HG03045 (cell line): ENCODE measurements around the gene PHC2.

ENCODE experiments used
- ATAC-seq: cut with Tn5 transposase; IDR thresholded peaks from one replicate; pipeline ENCODE4 v1.9.1; 2021; ENCODE audit warnings: mild to moderate bottlenecking, moderate library complexity; ENCODE audit not compliant: unreplicated experiment

The PHC2 gene

DNA sequence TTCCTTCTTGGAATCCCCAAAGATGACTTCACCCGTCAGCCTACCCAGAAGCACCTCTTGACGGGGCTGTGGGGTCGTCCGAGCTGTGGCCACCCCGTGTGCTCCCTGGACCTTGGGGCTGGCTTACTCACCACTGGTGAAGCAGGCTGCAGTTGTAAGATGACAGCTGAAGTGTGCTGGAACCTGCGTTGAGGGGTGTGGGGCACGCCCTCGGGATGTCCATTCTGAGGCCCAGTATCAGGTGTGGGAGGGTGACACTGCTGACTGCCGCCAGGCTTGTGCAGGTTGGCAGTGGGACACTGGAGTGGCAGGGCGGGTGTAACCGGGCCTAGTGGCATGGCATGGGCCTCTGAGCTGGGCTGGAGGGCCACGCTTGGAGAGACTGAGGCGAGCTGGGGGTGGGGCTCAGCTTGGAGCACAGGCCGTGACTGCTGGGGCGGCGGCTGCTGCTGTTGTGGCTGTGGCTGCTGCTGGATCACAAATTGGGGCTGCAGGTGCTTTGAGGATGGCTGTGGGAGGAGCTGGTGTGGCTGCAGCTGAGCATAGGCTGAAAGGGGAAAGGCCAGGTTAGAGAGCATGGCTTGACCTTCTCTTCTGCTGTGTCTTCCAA is 76.1 kb downstream of the PHC2 start:
- no peak for ATAC-seq

DNA sequence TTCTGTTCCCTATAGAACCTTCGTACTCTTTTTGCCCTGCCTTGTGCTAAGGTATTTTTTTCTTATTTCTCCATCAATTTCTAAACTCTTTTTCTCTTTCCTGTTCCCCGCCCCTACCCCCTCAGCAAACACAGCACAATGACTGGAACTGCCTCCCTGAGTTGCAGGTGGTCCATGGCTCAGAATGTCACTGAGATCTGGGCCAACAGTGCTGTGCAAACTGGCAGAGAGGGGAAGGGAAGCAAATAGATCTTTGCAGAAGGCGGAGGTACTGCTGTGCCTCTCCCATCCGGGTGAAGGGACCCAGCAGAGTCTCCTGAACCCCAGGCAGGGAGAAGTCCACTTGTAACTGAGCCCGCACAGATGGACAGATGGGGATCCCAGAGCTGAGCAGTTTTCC is 77.4 kb downstream of the PHC2 start:
- no peak for ATAC-seq

DNA sequence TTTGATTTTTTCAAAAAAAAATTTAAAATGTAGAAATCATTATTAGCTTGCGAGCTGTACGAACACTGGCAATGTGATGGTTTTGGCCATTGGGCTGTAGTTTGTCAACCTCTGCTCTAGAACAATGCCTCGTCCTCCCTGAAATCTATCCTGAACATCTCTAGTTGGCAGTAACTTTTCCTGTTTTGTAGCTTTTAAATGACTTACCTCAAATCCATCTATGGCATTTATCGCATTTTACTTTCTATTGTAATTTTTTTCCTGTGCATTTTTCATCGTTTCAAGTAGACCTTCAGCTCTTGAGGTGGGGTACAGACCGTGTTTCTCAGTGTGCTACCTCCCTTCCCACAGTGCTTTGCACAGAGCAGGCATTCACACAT is 79.6 kb downstream of the PHC2 start:
- no peak for ATAC-seq

DNA sequence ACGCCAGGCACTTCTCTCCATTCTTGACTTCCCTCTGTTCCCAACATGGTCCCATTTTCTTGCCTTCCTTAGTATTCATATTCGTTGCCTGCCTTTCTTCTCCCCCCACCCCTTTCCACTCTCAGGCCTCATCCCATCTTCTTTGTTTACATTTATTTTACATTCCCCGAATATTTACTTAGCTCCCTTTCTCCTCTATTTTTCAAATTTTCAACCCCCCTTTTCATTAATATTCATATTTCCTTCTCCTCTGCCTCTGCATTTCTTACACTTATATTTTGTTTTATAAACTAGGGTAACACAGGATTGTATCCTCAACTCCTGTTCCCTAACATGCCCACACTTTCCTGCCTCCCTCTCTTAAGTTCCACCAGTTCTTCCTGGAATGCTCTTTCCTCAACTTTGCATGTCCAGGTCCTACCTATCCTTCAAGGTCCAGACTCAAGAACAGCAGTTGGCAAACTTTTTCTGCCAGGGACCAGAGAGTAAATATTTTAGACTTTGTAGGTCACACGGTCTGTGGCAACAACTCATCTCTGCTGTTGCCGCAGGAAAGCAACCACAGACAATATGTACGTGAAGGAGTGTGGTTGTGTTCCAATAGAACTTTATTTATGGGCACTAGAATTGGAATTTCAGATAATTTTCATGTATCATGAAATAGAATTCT is 80.1 kb downstream of the PHC2 start:
- no peak for ATAC-seq

DNA sequence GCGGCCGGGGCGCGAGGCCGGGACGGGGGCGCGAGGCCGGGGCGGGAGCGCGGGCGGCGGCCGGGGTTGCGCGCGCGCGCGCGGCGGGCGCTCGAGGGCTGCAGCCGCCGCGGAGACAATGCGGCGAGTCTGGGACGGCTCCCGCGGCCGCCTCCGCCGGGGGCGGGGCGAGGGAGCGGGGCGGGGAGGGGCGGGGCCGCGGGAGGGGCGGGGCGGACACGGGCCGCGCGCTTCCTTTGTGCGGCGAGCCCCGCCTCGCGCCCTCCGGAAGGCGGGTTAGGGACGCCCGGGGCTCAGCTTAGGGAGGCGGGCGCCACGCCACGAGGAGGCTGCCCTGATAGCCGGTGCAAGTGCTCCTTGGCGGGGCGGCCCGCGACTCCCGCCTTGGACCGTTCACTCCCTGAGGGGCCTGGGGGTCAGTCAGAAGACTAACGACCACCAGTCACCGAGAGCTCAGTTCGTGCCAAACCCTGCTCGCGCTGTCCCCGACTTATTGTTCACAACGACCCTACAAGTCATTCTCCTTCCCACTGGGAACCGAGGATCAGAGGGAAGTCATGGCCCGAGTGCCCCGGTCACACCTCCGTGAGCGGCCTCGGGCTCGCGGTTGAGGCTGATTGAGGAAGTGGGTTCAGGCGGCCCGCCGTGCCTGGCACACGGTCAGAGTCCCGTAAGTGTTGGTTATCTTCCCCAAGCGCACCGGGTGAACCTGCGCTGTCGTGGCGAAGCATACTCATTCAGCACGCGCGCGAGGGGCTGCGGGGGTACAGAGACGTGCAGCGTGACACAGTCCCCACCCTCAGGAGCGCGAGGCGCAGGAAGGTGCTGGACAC is 80.9 kb downstream of the PHC2 start:
- peak; percentile 86 for ATAC-seq

DNA sequence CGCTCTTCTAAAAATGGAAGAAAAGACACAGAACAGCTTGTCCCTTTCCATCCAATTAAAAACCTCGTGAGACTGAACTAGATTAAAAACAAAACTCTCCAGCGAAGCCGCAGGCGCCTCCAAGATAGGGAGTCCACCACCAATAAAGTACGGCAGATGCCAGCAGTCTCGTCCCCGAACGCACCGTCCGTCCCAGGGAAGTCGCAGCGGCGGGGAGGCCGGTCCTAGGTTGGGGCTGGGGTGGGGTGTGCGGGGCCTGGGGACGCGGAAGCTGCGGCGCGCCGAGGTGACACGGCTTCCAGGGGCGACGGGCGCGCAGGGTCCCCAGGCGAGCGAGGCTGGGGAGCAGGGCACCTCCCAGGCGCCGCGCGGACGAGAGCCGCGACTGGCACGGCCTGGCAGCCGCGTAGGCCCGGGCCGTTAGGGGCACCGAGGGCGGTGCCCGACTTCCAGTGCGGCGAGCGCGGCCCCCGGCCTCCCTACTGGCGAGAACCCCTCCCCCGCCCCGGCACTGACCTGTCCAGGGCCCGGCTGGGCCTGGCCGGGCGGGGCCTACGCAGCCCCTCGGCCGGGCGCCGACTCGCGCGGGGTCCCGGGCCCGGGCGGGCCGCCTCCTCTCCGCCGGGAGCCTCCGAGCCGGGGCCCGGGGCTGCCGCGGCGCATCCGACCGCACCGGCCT is 81.7 kb downstream of the PHC2 start:
- ATAC-seq = peak; percentile 37

DNA sequence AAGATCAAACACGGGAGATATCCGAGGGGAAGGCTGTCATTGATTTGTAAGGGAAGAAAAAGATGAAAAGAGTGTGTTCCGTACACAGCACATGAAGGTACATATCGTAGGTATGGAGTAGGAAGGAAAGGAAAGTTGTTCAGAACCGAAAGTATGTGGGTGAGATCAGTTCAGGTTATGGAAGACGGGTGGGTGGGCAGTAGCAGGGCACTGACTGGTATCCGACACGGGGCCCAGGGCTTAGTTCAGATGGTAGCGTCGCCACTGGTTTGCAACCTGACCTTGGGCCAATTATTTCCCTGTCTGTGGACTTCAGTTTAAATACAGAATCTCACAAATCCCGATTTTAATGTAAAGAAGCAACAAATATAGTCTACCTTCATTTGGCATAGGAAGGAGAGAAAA is 82.2 kb downstream of the PHC2 start:
- ATAC-seq = no peak

DNA sequence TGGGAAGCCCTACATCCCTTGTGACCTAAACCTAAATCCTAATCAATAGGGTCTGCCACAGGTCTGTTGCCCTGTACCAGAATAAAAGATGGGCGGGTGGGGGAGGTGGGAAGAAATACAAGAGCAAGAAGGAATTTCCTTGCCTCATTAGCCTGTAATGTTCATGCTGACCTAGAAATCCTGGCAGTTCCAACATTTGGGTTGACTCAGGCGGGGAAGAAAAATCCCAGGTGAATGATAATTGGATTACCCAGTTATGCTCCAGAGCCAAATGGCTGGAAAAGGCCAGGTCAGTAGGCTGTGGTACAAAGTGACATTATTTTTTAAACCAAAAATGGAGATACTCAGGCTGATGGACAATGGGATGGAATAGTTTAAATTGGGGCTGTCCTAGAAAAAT is 82.7 kb downstream of the PHC2 start:
- no peak for ATAC-seq

DNA sequence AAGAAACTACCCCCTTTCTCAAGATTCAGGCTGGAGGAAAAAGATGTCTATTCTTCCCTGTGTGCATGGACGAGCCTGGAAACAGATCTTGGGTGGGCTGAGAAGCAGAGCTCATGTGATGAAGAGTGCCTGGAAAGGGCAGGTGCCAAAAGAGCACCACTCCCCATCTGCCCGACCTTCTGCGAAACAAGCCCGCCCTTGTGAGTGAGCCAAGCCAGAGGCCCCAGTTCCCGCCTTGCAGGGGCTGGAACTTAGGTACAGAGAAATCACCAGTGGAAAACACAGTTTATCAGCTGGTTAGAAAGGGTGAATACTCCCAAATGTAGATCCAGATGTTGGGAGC is 83.3 kb downstream of the PHC2 start:
- no peak for ATAC-seq

DNA sequence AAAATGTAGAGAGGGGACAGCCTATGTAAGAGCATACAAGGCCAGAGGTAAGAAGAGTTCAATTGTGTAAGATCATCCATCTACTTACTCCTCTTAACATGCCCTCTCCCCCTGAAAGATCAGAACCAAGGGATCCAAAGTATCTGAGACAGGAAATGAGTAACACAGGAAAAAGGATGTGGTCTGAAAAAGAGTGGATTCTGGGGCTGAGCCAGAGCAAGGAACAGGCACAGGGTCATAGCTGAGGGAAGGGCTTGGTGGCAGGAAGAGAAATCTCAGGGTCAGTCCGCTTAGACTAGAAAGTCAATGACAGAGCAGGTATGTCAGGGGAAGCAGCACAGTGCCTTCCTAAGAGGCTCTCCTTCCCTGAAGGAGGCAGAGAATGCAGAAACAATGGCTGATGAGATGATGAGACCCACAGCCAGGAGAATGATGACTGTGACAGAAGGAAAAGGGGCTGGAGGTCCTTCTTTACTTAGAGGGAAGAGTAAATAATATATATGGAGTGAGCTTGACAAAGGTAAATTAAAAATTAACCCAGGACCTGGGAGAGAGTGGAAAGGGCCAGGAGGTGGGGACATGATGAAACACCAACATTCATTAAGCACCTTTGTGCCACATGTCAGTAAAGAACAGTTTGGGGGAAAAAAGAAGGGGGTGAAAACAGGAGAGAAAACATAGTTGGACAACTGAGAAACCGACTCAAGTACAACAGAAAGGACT is 83.8 kb downstream of the PHC2 start:
- no peak for ATAC-seq

DNA sequence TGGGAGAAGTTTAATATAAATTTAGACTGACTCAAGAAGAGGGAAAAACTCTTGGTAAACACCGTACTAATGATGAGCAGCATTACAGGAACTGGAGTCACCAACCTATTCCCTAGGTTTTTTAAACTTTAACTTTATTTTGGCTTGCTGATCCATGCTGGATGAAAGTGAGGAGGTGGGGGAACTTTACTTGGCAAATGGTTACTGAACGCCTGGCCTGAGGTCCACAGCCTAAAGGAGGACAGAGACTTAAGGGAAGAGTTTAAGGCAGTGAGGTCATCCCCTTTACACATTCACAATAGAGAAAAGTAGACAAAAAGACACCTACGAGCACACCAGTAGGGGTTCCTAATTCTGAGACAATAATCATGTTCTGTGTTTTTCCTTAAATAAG is 84.4 kb downstream of the PHC2 start:
- ATAC-seq = no peak

DNA sequence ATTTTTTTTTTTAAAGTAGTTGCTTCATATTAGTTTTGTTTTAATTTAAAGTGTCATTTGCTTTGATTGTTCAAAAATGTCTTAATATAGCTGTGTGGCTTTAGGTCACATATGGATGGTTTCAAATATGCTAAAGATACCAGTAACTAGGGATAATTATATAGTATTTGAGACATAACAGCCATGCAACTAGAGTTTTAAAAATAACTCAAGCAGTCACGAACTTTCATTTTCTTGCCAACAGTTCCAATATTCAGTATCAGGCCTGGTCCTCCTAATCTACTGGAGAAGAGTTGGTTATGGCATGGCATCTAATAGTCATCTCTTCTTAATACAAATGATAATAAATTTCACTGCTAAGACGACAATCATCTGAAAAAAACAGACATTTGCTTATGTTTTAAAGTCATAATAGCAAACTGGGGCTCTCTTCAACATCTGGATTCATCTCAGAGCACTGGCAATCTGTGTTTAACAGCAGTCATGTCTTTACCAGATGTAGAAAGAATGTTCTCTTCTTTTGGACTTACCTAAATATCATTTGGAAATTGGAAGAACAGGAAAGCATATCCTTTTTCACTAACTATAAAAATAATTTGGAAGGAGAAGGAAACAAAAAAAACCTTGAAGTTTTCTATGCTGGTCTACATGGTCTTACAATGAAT is 85.9 kb downstream of the PHC2 start:
- ATAC-seq = no peak

DNA sequence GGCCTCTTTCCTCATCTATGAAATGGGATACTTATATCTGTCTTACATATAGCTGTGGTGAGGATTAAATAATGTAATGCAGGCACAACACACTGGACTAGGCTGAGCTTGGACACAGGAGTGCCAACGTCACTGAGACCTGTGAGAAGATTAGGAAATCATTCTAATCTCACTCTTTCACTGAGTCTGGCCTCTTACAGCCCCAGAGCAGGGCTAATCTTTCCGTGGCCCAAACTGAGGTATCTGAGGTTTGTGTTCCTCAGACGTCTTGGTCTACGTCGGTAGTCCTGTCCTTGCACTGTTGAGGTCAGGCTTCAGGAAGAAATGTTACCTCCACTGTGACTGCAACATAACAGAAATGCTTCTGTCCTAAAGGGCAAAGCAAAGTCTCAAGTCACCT is 87.4 kb downstream of the PHC2 start:
- ATAC-seq = no peak

DNA sequence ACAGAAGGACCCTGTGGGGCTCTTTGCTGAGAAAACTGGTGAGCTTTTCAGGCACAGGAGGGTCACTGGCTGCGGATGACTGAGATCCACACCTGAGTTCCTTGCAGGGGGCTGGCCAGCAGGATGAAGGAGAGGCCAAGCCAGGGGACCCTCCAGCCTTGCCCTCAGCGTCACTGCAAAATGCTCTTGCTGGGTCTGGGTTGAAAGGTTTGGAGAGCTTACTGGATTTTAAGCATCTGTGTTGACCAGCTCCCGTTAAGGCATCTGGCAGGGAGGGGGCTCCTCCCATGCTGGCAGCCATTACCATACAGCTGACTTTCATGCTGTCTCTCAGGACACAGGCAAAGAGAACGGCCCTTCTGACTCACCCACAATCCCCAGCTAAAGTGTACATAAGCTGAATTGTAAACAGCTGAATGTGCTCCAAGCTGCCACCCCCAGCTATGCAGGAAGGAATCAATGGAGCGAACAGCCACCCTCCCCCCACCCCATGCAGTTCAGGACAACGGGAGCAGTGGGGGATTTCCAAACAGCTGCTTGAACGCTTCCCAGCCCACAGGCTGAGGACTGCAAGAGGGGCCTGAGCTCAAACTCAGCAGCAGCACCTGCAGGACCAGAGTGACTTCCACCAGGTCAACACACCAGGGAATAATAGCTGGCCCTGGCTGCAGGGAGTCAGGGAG is 88.7 kb downstream of the PHC2 start:
- ATAC-seq = no peak

DNA sequence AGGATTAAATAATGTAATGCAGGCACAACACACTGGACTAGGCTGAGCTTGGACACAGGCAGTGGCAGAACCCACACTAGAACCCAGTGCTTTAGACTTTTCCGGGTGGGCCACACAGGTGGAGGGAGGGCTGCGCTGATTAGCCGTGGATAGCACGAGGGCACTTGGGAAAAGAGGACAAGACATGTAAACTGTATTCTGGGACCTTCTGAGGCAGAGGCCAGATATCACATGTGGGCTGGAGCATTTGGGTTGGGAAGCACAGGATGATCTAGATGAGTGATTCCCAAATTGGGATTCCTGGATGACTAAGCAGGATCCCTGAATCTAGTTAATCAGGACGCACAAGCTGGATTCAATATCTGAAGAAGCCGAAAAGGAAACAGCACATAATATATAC is 89.7 kb downstream of the PHC2 start:
- no peak for ATAC-seq

DNA sequence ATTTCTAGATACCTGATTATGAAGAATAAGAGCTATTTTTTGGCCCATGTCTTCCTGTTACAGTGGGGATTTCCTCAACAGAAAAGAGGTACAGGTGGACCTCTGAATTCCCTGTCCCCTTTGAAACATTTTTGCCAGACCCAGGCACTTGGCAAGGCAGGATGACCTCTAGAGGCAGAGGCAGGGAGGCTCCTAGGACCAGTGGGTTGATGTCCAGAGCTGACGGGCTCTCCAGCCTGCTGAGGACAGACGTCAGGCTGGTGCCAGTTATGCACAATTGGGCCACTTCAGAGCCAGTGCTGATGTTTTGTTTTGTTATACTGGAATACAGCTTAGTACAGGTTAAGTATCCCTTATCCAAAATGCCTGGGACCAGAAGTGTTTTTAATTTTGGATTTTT is 91.5 kb downstream of the PHC2 start:
- ATAC-seq = no peak

DNA sequence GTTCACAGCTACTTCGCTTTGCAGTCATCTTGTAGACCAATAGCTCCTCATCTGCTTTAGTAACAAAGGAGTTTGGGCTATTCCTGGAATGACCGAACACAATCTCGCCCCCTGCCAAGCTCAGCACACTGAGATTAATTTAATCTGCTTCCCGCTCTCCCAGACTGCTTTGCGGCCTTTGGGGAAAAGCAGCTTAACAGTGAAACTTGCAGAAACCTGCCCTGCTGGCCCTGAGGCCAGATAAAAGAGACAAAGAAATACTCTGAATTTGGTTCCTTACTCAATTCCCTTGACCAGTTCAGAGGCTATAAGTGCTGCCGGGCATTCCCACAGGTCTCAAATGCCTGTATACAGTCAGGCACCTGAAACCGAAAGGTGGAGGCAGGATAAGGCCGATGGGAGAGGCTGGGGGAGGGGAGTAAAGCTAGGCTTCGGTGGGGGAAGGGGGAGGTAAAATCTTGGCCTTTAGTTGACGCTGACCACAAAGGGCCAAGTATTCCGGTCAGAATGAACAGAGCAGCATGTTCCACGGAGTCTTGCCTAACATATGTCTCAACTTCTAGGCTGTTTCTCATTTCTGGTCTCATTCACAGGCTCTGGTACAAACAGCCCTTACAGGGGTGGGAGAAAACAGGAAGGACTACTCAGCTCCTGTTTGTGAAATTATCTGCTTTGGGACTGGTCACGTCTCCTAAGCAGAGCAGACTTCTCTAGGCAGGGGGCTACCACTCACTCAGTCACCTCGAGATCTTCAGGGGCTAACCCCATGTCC is 92.3 kb downstream of the PHC2 start:
- no peak for ATAC-seq

DNA sequence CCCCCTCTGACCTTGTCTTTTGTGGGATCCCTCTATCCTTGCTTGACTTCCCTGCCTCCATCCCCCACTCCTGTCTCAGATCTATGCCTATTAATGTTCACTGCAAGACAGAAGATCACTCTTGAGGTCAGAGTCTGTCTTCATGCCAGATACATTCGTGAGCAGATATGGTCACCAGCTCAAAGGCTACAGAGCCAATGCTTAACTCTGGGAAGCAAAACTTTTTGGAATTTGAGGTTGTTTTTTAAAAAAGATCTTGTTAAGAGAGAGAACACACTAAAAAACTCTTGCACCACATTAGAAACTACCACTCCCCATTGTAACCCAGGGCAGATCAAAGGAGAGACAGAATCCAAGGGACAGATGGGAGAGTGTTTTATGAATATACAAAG is 92.9 kb downstream of the PHC2 start:
- no peak for ATAC-seq

DNA sequence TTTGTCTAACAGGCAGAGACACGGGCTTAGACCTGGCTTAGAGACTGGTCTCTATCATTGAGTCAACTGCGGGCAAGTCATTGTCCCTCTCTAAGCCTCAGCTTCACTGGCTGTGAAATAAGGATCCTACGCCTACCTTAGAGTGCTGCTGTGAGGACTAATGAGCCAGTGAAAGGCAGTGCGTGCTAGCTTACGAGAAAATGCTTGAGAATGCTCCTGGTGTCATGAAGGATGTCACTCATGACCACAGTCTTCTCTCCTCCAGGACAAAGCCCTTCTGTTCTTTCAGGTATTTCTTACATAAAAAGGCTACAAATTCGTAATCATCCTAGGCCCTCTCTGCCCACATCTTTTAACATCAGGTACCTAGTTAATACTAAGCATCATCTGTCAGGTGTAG is 93.5 kb downstream of the PHC2 start:
- no peak for ATAC-seq
